Esophagus squamous epithelium (tissue), 4 donors: ENCODE data around the gene TP53TG3D. TPM values are rescaled to one million over a fixed set of nuclear protein-coding genes. Genes with fewer than 3 reads are reported as not detected.

ENCODE experiments used
- small RNA-seq, 4 donors: library from RNA; depleted of rRNA; stranded (forward); fragments of <200 nt; gene quantifications; one replicate each; pipeline ENCODE3, GENCODE V24; 2016
- total RNA-seq, 4 donors: library from RNA; depleted of rRNA; stranded (reverse); fragments of >200 nt; gene quantifications; one replicate each; pipeline ENCODE4 v1.1.0, GENCODE V29; 2016

Gene TP53TG3D
- total RNA-seq, 4 donors from 2014 or later = 0.70 to 1.0 (median 0.76) TPM; not detected in 1

Small RNAs within 50 kb of the gene (small RNA-seq; reads per million reads assigned to genes)
- gene AC133485.1 (0 reads per million in 4 donors), gene AC140878.1 (0 reads per million in 4 donors)
